22Rv1 (cell line): ENCODE data around the gene HTRA3.

Experiments used
- H3K27ac ChIP-seq: fragments of 450-650 bp; 2 replicates; pipeline ENCODE4 v1.5.1; 2017
- CTCF ChIP-seq: fragments of 450-650 bp; IDR thresholded peaks from 2 replicates; pipeline ENCODE4 v1.5.1; 2017; ENCODE audit warnings: mild to moderate bottlenecking
- ZFX ChIP-seq: fragments of 450-650 bp; IDR thresholded peaks from 2 replicates; pipeline ENCODE4 v1.6.1; 2017; ENCODE audit warnings: antibody characterized with exemption, borderline replicate concordance

HTRA3 gene

GRCh38 chr4:8295471-8295870 is 25.9 kb downstream of the HTRA3 start:
- no peak overlapping the region for H3K27ac ChIP-seq
- no peak for TF ChIP-seq CTCF
- TF ChIP-seq ZFX: no peak

- H3K27ac ChIP-seq: no peak overlapping the region
- no peak for TF ChIP-seq ZFX
Observed at GRCh38 chr4:8296491-8296890, 26.9 kb downstream of the HTRA3 start.

- TF ChIP-seq CTCF (no peak), ZFX (no peak)
- no peak overlapping the region for H3K27ac ChIP-seq
Observed at GRCh38 chr4:8297141-8297601, 27.6 kb downstream of the HTRA3 start.

GRCh38 chr4:8297691-8298485 is 28.3 kb downstream of the HTRA3 start:
- TF ChIP-seq ZFX (no peak), CTCF (no peak)
- no peak overlapping the region for H3K27ac ChIP-seq

- TF ChIP-seq CTCF: no peak
- no peak for TF ChIP-seq ZFX
- no peak overlapping the region for H3K27ac ChIP-seq
Observed at GRCh38 chr4:8300832-8301231, 31.3 kb downstream of the HTRA3 start.

GRCh38 chr4:8301851-8302730 is 32.5 kb downstream of the HTRA3 start:
- no peak for TF ChIP-seq ZFX
- TF ChIP-seq CTCF: no peak
- no peak overlapping the region for H3K27ac ChIP-seq

GRCh38 chr4:8303081-8303480 is 33.5 kb downstream of the HTRA3 start:
- H3K27ac ChIP-seq: no peak overlapping the region
- TF ChIP-seq ZFX: no peak
